HepG2 (cell line): ENCODE results near the gene SEMA6B. TPM values are rescaled to one million over a fixed set of nuclear protein-coding genes. Genes with fewer than 3 reads are reported as not detected.

ENCODE experiments used
- BORCS8-MEF2B ChIP-seq: sonication (generic); formaldehyde crosslinking; IDR thresholded peaks from 2 replicates; pipeline ENCODE4 v1.8.0; 2022; ENCODE audit warnings: mild to moderate bottlenecking, missing genetic modification reagents
- DMAP1 ChIP-seq: IDR thresholded peaks from 2 replicates; pipeline ENCODE4 v1.6.1; 2016
- ELF3 ChIP-seq: IDR thresholded peaks from 2 replicates; pipeline ENCODE4 v1.6.1; 2016; ENCODE audit warnings: missing genetic modification reagents, missing compliant biosample characterization
- MIER3 ChIP-seq: IDR thresholded peaks from 2 replicates; pipeline ENCODE4 v1.6.1; 2016; ENCODE audit warnings: missing compliant biosample characterization, borderline replicate concordance
- SIN3A ChIP-seq: IDR thresholded peaks from 2 replicates; pipeline ENCODE4 v1.6.1; 2011; ENCODE audit warnings: low read depth, mild to moderate bottlenecking, control low read depth, low read length, borderline replicate concordance
- SP1 ChIP-seq, 2 experiments: fragments of 450-650 bp in 1 of 2; sonication (generic) in 1 of 2; formaldehyde crosslinking in 1 of 2; IDR thresholded peaks; 2 replicates each; pipeline versions ENCODE4 v1.4.0 to v1.6.1; 2016 to 2020; ENCODE audit warnings: missing genetic modification reagents in 1 of 2
- SP5 ChIP-seq: IDR thresholded peaks from 2 replicates; pipeline ENCODE4 v1.6.1; 2016; ENCODE audit warnings: low read depth, borderline replicate concordance
- TCF7L2 ChIP-seq: IDR thresholded peaks from 2 replicates; pipeline ENCODE4 v1.6.1; 2011; ENCODE audit warnings: mild to moderate bottlenecking, low read depth, low read length, moderate library complexity
- TEAD3 ChIP-seq: optimal IDR thresholded peaks from 2 replicates; pipeline ENCODE3; 2016; ENCODE audit warnings: borderline replicate concordance
- ZC3H13 ChIP-seq: sonication (generic); formaldehyde crosslinking; IDR thresholded peaks from 2 replicates; pipeline ENCODE4 v1.8.1; 2023; ENCODE audit warnings: mild to moderate bottlenecking, missing genetic modification reagents, moderate library complexity
- ZKSCAN8 ChIP-seq: IDR thresholded peaks from 2 replicates; pipeline ENCODE4 v1.6.1; 2016; ENCODE audit warnings: borderline replicate concordance, missing genetic modification reagents, missing compliant biosample characterization
- ZNF562 ChIP-seq: sonication (generic); formaldehyde crosslinking; IDR thresholded peaks from 2 replicates; pipeline ENCODE4 v1.8.0; 2022; ENCODE audit warnings: missing genetic modification reagents, borderline replicate concordance
- ZNF572 ChIP-seq: sonication (generic); formaldehyde crosslinking; IDR thresholded peaks from 2 replicates; pipeline ENCODE4 v1.5.1; 2020; ENCODE audit warnings: mild to moderate bottlenecking, missing genetic modification reagents
- ZNF652 ChIP-seq: IDR thresholded peaks from 2 replicates; pipeline ENCODE4 v1.6.1; 2016; ENCODE audit warnings: low read depth, borderline replicate concordance
- ZNF768 ChIP-seq: sonication (generic); formaldehyde crosslinking; IDR thresholded peaks from 2 replicates; pipeline ENCODE4 v1.4.0; 2020; ENCODE audit warnings: missing genetic modification reagents
- ZNF850 ChIP-seq: sonication (generic); formaldehyde crosslinking; conservative IDR thresholded peaks from 2 replicates; pipeline ENCODE4 v1.9.0; 2021; ENCODE audit warnings: mild to moderate bottlenecking, missing genetic modification reagents
- ZSCAN9 ChIP-seq: IDR thresholded peaks from 2 replicates; pipeline ENCODE4 v1.6.1; 2016; ENCODE audit warnings: borderline replicate concordance
- polyA plus RNA-seq, 8 experiments: library from polyadenylated mRNA; depleted of rRNA in 3 of 8; stranded (reverse) in 7 of 8; unstranded in 1 of 8; fragments of >200 nt; fragmentation: Illumina TruSeq in 4 of 8; extraction: Trizol in 4 of 8; gene quantifications; 2 replicates each; pipeline versions ENCODE4 v1.2.1 to v1.2.3, GENCODE V29; 2011 to 2016; ENCODE audit warnings: low read depth in 4 of 8, missing spikeins in 1 of 8, mixed read lengths in 1 of 8; ENCODE audit not compliant: insufficient read depth in 1 of 8
- total RNA-seq, 5 experiments: library from RNA; depleted of rRNA; stranded (reverse); fragments of >200 nt; fragmentation: Illumina TruSeq; extraction: Trizol; gene quantifications; 2 replicates each; pipeline ENCODE4 v1.2.3, GENCODE V29; 2016; ENCODE audit warnings: low read depth in 1 of 5
- TF ChIP-seq, protein P1 (sequence below): sonication (generic); formaldehyde crosslinking; IDR thresholded peaks from 2 replicates; pipeline ENCODE4 v1.5.0; 2020; ENCODE audit warnings: mild to moderate bottlenecking, missing genetic modification reagents, borderline replicate concordance
- TF ChIP-seq, protein P2 (sequence below): sonication (generic); formaldehyde crosslinking; IDR thresholded peaks from 2 replicates; pipeline ENCODE4 v1.5.1; 2020; ENCODE audit warnings: mild to moderate bottlenecking, missing genetic modification reagents, moderate library complexity
- TF ChIP-seq, protein P3 (sequence below): sonication (generic); formaldehyde crosslinking; conservative IDR thresholded peaks from 2 replicates; pipeline ENCODE4 v1.4.0; 2020; ENCODE audit warnings: missing genetic modification reagents
- TF ChIP-seq, protein P4 (sequence below): sonication (generic); formaldehyde crosslinking; IDR thresholded peaks from 2 replicates; pipeline ENCODE4 v1.8.1; 2023; ENCODE audit warnings: mild to moderate bottlenecking, missing genetic modification reagents

SEMA6B gene
- total and polyA plus RNA-seq, 2 of the 13 experiments (the other 11 are each of a cell fraction or from before 2014, with no cell fraction given): 45.5 to 67.1 TPM

DNA sequence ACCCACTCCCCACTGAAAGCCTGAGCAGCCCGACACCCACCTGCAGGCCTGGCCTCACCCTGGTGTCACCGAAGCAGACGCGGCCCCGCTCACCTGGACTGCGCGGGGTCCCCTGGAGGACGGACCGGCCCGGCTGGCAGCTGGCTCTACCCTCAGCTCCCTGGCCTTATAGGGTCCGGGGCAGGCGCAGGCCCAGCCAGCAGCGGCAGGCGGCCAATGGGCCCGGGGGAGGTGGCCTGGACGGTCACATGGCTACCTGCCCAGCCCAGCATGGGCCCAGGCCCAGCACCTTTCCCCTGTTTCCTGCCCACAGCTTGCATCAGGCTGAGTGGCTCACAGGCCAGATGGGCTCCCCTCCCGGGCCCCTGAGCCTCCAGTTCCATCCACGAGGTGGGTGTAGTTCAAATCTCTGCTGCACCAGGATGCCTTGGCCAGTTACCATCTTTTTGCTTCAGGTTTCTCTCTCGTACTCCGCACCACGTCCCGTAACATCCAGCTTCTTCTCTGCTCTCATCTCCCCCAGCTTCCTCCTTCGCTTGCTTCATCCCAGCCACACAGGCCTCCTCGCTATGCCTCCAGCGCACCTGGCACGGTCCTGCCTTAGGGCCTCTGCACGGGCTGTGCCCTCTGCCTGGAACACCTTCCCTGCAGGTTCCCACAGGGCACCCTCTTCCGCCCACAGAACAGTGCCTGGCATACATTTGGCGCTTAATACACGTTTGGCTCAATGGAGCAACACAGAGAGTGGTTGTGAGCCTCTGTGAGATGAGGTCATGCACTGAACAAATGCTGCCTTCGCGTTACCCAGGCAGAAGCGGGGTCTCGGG lies 40.9 kb downstream of the SEMA6B start, which contains the start of gene PLIN4 (continued):
- TF ChIP-seq, protein P1, sequence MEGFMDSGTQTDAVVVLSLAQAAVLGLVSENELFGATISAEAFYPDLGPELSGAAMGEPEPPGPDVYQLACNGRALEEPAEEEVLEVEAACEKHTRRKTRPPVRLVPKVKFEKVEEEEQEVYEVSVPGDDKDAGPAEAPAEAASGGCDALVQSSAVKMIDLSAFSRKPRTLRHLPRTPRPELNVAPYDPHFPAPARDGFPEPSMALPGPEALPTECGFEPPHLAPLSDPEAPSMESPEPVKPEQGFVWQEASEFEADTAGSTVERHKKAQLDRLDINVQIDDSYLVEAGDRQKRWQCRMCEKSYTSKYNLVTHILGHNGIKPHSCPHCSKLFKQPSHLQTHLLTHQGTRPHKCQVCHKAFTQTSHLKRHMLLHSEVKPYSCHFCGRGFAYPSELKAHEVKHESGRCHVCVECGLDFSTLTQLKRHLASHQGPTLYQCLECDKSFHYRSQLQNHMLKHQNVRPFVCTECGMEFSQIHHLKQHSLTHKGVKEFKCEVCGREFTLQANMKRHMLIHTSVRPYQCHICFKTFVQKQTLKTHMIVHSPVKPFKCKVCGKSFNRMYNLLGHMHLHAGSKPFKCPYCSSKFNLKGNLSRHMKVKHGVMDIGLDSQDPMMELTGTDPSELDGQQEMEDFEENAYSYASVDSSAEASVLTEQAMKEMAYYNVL (CRISPR knock-in tag): 0 out of 2 replicates have a peak, but pooled peaks have one; percentile 4
- TF ChIP-seq SP1 (IDR thresholded peaks at IDR 0.05) (no peak), SP1 (CRISPR knock-in tag; IDR thresholded peaks at IDR 0.05) (0 out of 2 replicates have a peak, but pooled peaks have one; percentile 16), SP5 (CRISPR knock-in tag) (0 out of 2 replicates have a peak, but pooled peaks have one; percentile 15), ZNF850 (CRISPR knock-in tag) (no peak), ELF3 (CRISPR knock-in tag) (peak; percentile 49; the same call in 1 of the 2 replicates), BORCS8-MEF2B (CRISPR knock-in tag) (0 out of 2 replicates have a peak, but pooled peaks have one; percentile 38), SIN3A (peak; percentile 51; the same call in 1 of the 2 replicates), TCF7L2 (no peak), ZNF572 (CRISPR knock-in tag) (0 out of 2 replicates have a peak, but pooled peaks have one; percentile 34), ZNF562 (no peak), ZNF768 (CRISPR knock-in tag) (peak; percentile 30; the same call in 1 of the 2 replicates), ZKSCAN8 (CRISPR knock-in tag) (peak; percentile 85), TEAD3 (CRISPR knock-in tag) (peak; percentile 10), ZC3H13 (CRISPR knock-in tag) (no peak), MIER3 (CRISPR knock-in tag) (0 out of 2 replicates have a peak, but pooled peaks have one; percentile 25), ZSCAN9 (CRISPR knock-in tag) (0 out of 2 replicates have a peak, but pooled peaks have one; percentile 39), ZNF652 (no peak), DMAP1 (CRISPR knock-in tag) (peak; percentile 35; the same call in 1 of the 2 replicates)
- TF ChIP-seq, protein P2, sequence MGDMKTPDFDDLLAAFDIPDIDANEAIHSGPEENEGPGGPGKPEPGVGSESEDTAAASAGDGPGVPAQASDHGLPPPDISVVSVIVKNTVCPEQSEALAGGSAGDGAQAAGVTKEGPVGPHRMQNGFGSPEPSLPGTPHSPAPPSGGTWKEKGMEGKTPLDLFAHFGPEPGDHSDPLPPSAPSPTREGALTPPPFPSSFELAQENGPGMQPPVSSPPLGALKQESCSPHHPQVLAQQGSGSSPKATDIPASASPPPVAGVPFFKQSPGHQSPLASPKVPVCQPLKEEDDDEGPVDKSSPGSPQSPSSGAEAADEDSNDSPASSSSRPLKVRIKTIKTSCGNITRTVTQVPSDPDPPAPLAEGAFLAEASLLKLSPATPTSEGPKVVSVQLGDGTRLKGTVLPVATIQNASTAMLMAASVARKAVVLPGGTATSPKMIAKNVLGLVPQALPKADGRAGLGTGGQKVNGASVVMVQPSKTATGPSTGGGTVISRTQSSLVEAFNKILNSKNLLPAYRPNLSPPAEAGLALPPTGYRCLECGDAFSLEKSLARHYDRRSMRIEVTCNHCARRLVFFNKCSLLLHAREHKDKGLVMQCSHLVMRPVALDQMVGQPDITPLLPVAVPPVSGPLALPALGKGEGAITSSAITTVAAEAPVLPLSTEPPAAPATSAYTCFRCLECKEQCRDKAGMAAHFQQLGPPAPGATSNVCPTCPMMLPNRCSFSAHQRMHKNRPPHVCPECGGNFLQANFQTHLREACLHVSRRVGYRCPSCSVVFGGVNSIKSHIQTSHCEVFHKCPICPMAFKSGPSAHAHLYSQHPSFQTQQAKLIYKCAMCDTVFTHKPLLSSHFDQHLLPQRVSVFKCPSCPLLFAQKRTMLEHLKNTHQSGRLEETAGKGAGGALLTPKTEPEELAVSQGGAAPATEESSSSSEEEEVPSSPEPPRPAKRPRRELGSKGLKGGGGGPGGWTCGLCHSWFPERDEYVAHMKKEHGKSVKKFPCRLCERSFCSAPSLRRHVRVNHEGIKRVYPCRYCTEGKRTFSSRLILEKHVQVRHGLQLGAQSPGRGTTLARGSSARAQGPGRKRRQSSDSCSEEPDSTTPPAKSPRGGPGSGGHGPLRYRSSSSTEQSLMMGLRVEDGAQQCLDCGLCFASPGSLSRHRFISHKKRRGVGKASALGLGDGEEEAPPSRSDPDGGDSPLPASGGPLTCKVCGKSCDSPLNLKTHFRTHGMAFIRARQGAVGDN: peak; percentile 97
- TF ChIP-seq, protein P3, sequence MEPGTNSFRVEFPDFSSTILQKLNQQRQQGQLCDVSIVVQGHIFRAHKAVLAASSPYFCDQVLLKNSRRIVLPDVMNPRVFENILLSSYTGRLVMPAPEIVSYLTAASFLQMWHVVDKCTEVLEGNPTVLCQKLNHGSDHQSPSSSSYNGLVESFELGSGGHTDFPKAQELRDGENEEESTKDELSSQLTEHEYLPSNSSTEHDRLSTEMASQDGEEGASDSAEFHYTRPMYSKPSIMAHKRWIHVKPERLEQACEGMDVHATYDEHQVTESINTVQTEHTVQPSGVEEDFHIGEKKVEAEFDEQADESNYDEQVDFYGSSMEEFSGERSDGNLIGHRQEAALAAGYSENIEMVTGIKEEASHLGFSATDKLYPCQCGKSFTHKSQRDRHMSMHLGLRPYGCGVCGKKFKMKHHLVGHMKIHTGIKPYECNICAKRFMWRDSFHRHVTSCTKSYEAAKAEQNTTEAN: peak; percentile 43; the same call in 1 of the 2 replicates
- TF ChIP-seq, protein P4, sequence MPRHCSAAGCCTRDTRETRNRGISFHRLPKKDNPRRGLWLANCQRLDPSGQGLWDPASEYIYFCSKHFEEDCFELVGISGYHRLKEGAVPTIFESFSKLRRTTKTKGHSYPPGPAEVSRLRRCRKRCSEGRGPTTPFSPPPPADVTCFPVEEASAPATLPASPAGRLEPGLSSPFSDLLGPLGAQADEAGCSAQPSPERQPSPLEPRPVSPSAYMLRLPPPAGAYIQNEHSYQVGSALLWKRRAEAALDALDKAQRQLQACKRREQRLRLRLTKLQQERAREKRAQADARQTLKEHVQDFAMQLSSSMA (CRISPR knock-in tag): no peak
